ENCODE data around the gene SOX6. TPM values are rescaled to one million over a fixed set of nuclear protein-coding genes. Genes with fewer than 3 reads are reported as not detected.

Gene SOX6
- total RNA-seq, 1 donor from 2014 or later: 8.3 TPM

DNA sequence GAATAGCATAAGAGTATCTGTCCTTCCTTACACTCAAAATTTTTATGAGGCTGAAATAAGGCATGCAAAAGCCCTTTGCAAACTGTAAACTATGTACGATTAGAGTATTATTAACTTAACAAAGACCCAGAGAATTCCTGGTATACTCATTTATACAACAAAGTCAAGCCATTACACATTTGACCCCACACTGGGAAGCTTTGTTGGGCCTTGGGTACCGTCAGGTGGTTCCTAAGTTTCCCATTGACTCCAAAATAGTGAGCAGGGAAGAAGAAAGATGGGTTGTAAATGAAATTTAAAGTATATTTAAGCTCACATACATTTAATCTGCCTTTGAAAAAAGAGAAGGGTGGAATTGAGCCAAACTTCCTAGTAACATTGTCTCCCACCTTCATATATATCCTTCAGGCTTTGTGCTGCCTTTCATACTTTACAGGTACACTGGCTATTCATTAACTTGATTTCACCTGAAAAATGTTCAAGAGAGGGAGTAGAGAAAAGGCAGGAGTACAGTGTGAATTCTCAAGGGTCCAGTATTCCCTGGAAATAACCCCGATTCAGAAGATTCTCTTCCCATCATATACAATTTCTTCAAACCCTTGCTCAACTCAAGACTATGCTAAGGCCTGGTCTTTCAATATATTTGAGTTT, 68.6 kb downstream of the SOX6 start:
- ATAC-seq (no peak), DNase-seq (no peak)
- no peak overlapping the region for H3K27ac ChIP-seq

DNA sequence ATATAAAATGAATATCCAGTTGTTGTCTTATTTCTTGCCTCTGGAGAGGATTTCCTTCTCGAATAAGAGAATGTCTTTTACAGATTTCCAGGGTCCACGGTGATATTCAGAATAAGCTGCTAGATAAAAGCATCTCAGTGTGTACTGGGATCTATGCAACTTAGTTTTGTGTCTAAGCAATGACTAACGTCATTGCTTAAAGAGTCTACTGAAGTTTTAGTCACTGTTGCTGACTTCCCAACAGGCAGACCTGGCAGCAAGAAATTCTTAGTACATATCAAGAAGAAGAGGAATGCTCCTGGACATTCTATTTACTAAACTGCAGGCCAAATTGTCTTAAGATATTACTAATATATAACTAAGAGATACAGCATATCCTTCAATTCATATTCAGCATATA, 70.3 kb downstream of the SOX6 start:
- TF ChIP-seq, protein P1, sequence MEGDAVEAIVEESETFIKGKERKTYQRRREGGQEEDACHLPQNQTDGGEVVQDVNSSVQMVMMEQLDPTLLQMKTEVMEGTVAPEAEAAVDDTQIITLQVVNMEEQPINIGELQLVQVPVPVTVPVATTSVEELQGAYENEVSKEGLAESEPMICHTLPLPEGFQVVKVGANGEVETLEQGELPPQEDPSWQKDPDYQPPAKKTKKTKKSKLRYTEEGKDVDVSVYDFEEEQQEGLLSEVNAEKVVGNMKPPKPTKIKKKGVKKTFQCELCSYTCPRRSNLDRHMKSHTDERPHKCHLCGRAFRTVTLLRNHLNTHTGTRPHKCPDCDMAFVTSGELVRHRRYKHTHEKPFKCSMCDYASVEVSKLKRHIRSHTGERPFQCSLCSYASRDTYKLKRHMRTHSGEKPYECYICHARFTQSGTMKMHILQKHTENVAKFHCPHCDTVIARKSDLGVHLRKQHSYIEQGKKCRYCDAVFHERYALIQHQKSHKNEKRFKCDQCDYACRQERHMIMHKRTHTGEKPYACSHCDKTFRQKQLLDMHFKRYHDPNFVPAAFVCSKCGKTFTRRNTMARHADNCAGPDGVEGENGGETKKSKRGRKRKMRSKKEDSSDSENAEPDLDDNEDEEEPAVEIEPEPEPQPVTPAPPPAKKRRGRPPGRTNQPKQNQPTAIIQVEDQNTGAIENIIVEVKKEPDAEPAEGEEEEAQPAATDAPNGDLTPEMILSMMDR (IDR thresholded peaks at IDR 0.05): no peak
- Histone ChIP-seq H3K4me1 (no peaks in the 10 kb centered on the region), H3K4me3 (no peak overlapping the region), H3K27ac (no peak overlapping the region), H3K9me3 (no peaks in the 10 kb centered on the region), H3K36me3 (no peaks in the 10 kb centered on the region), H3K27me3 (no peaks in the 10 kb centered on the region)
- no peak for DNase-seq
- ATAC-seq: no peak
- intact Hi-C loops (cut with DNase I): no loop called here

More for the DNA sequence above, 68.6 kb downstream of the SOX6 start:
- Histone ChIP-seq H3K4me3 (no peak overlapping the region), H3K4me1 (no peaks in the 10 kb centered on the region), H3K36me3 (no peaks in the 10 kb centered on the region), H3K9me3 (no peaks in the 10 kb centered on the region), H3K27me3 (no peaks in the 10 kb centered on the region)
- intact Hi-C loops (cut with DNase I): no loop called here
- TF ChIP-seq, protein P1 (IDR thresholded peaks at IDR 0.05): no peak

DNA sequence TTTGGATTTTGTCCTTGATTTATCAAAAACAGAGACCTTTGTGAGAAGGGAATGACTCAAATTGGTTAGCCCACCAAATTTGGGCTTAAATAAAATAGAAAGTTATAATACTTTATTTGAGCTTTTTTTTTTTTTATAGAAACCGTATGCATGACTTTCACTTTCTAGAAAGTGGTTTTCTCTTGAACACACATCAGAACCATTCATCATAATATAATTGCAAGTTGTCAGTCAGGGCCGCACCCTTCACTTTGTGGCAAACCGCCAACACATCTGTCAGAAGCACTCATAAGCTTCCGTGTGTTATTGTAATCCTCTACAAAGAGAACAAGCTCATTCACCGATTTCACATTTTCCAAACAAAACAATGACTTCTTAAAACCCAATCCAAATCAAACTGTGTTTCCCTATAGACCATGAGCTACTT, 76.1 kb downstream of the SOX6 start:
- H3K27me3 ChIP-seq: no peaks in the 10 kb centered on the region
- H3K27ac ChIP-seq: no peak overlapping the region
- TF ChIP-seq, protein P1 (IDR thresholded peaks at IDR 0.05): no peak
- ATAC-seq (no peak), DNase-seq (no peak)
- no peaks in the 10 kb centered on the region for H3K9me3 ChIP-seq
- no peak overlapping the region for H3K4me3 ChIP-seq
- no peaks in the 10 kb centered on the region for H3K4me1 ChIP-seq
- intact Hi-C loops (cut with DNase I): no loop called here
- H3K36me3 ChIP-seq: no peaks in the 10 kb centered on the region

DNA sequence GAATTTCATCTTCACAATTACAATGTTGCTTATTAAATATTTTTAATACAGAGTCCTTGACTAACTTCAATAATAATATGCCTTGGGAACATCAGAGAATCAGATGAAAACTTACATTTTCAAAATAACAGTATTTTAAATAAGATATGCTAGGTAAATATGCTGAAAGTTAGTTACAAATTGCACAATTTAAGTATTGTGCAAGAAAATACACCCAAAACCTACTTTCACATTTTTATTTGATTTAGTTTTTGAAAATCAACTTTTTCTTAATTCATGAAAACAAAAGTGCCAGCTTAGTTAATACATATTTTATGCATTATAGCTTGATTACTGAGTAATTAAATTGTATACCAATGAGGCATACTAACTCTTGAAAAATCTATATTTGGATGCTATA, 76.8 kb downstream of the SOX6 start:
- no peaks in the 10 kb centered on the region for H3K36me3 ChIP-seq
- no peak overlapping the region for H3K27ac ChIP-seq
- H3K27me3 ChIP-seq: no peaks in the 10 kb centered on the region
- TF ChIP-seq, protein P1 (IDR thresholded peaks at IDR 0.05): no peak
- no peaks in the 10 kb centered on the region for H3K4me1 ChIP-seq
- no peak for ATAC-seq
- intact Hi-C loops (cut with DNase I): no loop called here
- H3K9me3 ChIP-seq: no peaks in the 10 kb centered on the region
- H3K4me3 ChIP-seq: no peak overlapping the region
- no peak for DNase-seq

DNA sequence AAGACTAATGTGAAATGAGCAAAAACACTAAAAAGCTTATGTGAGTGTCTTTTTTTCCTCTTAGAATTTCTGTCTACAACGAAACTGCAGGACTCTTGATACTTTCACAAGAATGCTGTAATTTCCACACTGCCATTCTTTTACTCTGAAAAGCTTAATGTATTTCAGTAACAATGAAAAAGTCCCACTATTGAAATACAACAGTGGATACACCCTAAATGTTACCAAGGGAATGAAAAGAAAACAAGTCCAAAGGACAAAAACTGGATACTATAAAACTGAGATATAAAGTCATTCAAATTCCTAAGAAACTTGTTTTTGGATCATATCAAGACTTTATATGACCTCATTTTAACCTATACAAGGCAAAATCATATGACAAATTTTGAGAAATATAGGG, 77.4 kb downstream of the SOX6 start:
- intact Hi-C loops (cut with DNase I): no loop called here
- no peak for ATAC-seq
- TF ChIP-seq, protein P1 (IDR thresholded peaks at IDR 0.05): no peak

DNA sequence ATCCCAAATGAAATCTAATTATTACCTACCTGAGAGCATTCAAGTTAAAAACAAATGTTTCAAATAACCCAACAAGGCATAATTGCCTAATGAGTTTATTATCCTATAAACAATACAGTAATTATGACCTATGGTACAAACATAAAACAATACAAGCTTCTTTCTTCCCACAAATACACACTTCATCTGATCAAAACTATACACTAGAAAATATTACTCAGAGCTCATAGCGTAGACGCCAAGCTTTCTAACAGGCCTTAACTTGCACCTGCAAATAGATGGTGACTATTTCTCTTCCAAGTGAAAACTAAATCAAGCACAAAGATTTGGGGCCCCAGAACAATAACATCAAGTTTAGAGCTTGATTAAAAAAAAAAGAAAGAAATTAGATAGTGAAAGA, 78.1 kb downstream of the SOX6 start:
- TF ChIP-seq, protein P1 (IDR thresholded peaks at IDR 0.05): no peak
- Histone ChIP-seq H3K36me3 (no peaks in the 10 kb centered on the region), H3K9me3 (no peaks in the 10 kb centered on the region), H3K4me1 (no peaks in the 10 kb centered on the region), H3K27me3 (no peaks in the 10 kb centered on the region), H3K4me3 (no peak overlapping the region), H3K27ac (no peak overlapping the region)
- ATAC-seq (no peak), DNase-seq (no peak)
- intact Hi-C loops (cut with DNase I): no loop called here

More for the DNA sequence above, 77.4 kb downstream of the SOX6 start:
- H3K9me3 ChIP-seq: no peaks in the 10 kb centered on the region
- no peaks in the 10 kb centered on the region for H3K36me3 ChIP-seq
- DNase-seq: no peak
- H3K4me3 ChIP-seq: no peak overlapping the region
- no peaks in the 10 kb centered on the region for H3K27me3 ChIP-seq
- H3K4me1 ChIP-seq: no peaks in the 10 kb centered on the region
- no peak overlapping the region for H3K27ac ChIP-seq
